Suprapubic skin (tissue), 4 donors: ENCODE measurements around the gene PRKN. TPM values are rescaled to one million over a fixed set of nuclear protein-coding genes. Genes with fewer than 3 reads are reported as not detected.

Experiments
- DNase-seq, 2 donors: peaks; one replicate each; pipeline ENCODE4 v3.0.0-alpha.2; 2019; ENCODE audit warnings: low spot score in 2 of 2
- H3K27ac ChIP-seq: fragments of 200-600 bp; sonication (generic); one replicate; pipeline ENCODE4 v1.5.1; 2019
- H3K27me3 ChIP-seq: fragments of 200-600 bp; sonication (generic); one replicate; pipeline ENCODE4 v1.5.1; 2019
- H3K36me3 ChIP-seq: fragments of 200-600 bp; sonication (generic); one replicate; pipeline ENCODE4 v1.5.1; 2019
- H3K4me1 ChIP-seq: fragments of 200-600 bp; sonication (generic); one replicate; pipeline ENCODE4 v1.5.1; 2019
- H3K4me3 ChIP-seq: fragments of 200-600 bp; sonication (generic); one replicate; pipeline ENCODE4 v1.5.1; 2019; ENCODE audit warnings: mild to moderate bottlenecking
- H3K9me3 ChIP-seq: fragments of 200-600 bp; sonication (generic); one replicate; pipeline ENCODE4 v1.5.1; 2019
- EP300 ChIP-seq: sonication (generic); formaldehyde crosslinking; IDR thresholded peaks from one replicate; pipeline ENCODE4 v1.6.1; 2017; ENCODE audit warnings: antibody characterized with exemption
- POLR2A ChIP-seq, 2 donors: fragments of 450-650 bp; IDR thresholded peaks; one replicate each; pipeline ENCODE4 v1.6.1; 2017; ENCODE audit warnings: antibody characterized with exemption in 2 of 2, mild to moderate bottlenecking in 2 of 2, moderate library complexity in 2 of 2
- POLR2AphosphoS5 ChIP-seq, 3 donors: sonication (generic); formaldehyde crosslinking; IDR thresholded peaks; one replicate each; pipeline ENCODE4 v1.6.1; 2017; ENCODE audit warnings: antibody characterized with exemption in 3 of 3
- WGBS: methylation state at CpG from one replicate; pipeline ENCODE4 v1.1.5; 2018; 5-methylcytosine and 5-hydroxymethylcytosine counted together
- total RNA-seq, 4 donors: library from RNA; depleted of rRNA; stranded (reverse); fragments of >200 nt; gene quantifications; one replicate each; pipeline ENCODE4 v1.1.0, GENCODE V29; 2016
- TF ChIP-seq, protein P1 (sequence below), 2 donors: fragments of 200-600 bp in 1 of 2; fragments of 450-650 bp in 1 of 2; sonication (generic) in 1 of 2; IDR thresholded peaks; one replicate each; pipeline ENCODE4 v1.5.1; 2016 to 2019; ENCODE audit warnings: antibody characterized with exemption in 2 of 2, mild to moderate bottlenecking in 1 of 2, moderate library complexity in 1 of 2

PRKN gene
- total RNA-seq, 4 donors from 2014 or later = 7.2 to 22.8 (median 14.4) TPM

DNA sequence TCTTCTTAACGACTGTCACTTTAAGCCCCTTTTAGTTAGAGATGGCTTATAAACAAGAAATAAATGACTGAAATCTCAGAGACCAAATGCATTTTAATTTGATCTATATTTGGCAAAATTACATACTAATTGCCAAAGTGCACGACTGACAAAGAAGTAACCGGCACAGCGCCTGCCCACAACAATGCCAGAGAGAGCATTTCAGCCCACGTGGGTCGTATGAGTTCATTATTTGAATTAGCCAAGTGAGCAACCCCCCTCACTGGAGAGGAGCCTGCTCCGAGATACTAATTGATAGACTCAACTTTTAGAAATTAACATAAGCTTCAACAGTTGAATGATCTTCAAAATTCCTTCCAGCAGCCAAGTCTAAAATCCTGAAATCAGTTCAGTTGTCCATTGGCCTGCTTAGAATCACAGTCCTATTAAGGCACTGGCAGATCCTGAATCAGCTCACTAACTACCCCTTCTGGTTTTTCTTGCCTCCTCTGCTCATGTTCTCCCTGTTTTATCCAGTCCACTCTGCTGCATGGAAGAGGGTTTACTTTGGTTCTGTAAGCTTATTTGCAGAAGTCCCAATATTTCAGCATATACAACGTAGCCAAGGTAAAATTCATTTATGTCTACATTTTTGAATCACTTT, 934.6 kb downstream of the PRKN start:
- no peak for TF ChIP-seq EP300
- TF ChIP-seq POLR2A (IDR thresholded peaks at IDR 0.05) = no peak
- no peak for TF ChIP-seq POLR2AphosphoS5 (IDR thresholded peaks at IDR 0.05)
- TF ChIP-seq, protein P1, sequence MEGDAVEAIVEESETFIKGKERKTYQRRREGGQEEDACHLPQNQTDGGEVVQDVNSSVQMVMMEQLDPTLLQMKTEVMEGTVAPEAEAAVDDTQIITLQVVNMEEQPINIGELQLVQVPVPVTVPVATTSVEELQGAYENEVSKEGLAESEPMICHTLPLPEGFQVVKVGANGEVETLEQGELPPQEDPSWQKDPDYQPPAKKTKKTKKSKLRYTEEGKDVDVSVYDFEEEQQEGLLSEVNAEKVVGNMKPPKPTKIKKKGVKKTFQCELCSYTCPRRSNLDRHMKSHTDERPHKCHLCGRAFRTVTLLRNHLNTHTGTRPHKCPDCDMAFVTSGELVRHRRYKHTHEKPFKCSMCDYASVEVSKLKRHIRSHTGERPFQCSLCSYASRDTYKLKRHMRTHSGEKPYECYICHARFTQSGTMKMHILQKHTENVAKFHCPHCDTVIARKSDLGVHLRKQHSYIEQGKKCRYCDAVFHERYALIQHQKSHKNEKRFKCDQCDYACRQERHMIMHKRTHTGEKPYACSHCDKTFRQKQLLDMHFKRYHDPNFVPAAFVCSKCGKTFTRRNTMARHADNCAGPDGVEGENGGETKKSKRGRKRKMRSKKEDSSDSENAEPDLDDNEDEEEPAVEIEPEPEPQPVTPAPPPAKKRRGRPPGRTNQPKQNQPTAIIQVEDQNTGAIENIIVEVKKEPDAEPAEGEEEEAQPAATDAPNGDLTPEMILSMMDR (IDR thresholded peaks at IDR 0.05) = no peak
- no peaks in the 10 kb centered on the region for H3K27me3 ChIP-seq
- no peaks in the 10 kb centered on the region for H3K9me3 ChIP-seq
- no peak overlapping the region for H3K27ac ChIP-seq
- no peak overlapping the region for H3K4me3 ChIP-seq
- WGBS = 73% methylated on average over 8 of the region's 8 CpGs
- no peaks in the 10 kb centered on the region for H3K36me3 ChIP-seq
- H3K4me1 ChIP-seq = no peaks in the 10 kb centered on the region
- DNase-seq = no peak

DNA sequence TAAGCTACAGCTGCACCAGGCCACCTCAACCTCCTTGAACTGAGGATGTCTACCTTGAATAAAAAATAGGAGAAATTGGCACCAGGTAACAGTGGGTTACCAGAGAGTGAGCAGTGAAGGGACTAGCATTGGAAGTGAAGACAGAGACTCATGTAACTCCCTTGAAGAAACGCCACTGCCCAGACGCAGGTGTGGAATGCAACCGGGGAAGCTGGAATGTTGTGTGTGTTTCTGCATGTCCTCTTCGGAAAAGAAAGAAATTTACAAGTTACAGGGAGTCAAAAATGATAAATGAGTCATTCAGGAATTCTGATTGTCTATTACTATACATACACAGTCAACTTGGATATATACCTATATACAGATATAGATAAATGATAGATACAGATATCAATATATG, 939.0 kb downstream of the PRKN start:
- Histone ChIP-seq H3K36me3 (no peaks in the 10 kb centered on the region), H3K9me3 (no peaks in the 10 kb centered on the region), H3K27me3 (no peaks in the 10 kb centered on the region), H3K4me1 (no peaks in the 10 kb centered on the region), H3K27ac (no peak overlapping the region), H3K4me3 (no peak overlapping the region)
- TF ChIP-seq POLR2A (IDR thresholded peaks at IDR 0.05) = no peak
- no peak for TF ChIP-seq POLR2AphosphoS5 (IDR thresholded peaks at IDR 0.05)
- TF ChIP-seq, protein P1 (IDR thresholded peaks at IDR 0.05) = no peak
- no peak for TF ChIP-seq EP300
- DNase-seq = no peak
- WGBS = 56% methylated on average over 4 of the region's 4 CpGs

DNA sequence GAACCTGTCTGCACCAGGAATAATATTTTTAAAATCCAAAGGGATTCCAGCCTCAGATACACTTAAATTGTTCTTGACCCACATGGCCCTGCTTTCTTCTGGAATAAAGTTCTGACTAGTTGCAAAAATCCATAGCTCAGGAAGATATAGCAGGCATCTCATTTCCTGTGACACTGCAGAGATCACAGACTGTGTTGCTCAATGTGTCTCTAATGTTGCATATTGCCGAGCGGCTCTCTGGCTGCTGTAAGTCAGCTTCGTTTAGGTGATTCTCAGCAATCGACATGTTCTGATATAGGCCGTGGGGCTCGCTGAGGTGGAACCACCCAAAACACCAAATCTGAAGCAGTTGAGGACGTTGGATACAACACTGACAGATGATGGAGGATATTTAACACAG, 955.4 kb downstream of the PRKN start:
- no peak for TF ChIP-seq EP300
- no peak for TF ChIP-seq POLR2AphosphoS5 (IDR thresholded peaks at IDR 0.05)
- TF ChIP-seq POLR2A (IDR thresholded peaks at IDR 0.05) = no peak
- TF ChIP-seq, protein P1 (IDR thresholded peaks at IDR 0.05) = no peak
- 89% methylated on average over 7 of the region's 7 CpGs for WGBS

DNA sequence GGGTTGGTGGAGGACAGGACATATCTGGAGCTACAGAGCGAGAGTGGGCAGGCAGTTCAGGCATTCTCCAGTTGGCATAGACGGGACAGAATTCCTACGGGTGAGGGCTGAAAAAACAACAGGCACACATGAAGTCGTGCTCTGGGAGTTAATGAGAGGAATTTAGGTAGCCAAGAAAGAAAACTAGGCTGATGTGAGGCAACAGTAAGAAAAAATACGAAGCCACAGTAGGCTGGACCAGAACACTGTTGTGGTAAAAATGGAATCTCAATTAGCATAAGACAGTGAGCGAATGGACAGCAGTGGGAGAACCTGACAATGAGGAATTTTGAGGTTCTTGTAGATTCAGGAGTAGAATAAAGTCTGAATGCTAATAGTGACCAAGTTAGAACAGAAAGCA, 965.6 kb downstream of the PRKN start:
- TF ChIP-seq POLR2AphosphoS5 (IDR thresholded peaks at IDR 0.05) (no peak), EP300 (no peak), POLR2A (IDR thresholded peaks at IDR 0.05) (no peak)
- TF ChIP-seq, protein P1 (IDR thresholded peaks at IDR 0.05) = no peak

More for the DNA sequence above, 955.4 kb downstream of the PRKN start:
- no peak for DNase-seq
- H3K4me1 ChIP-seq = peaks cover 8% of the 10 kb centered on the region
- no peaks in the 10 kb centered on the region for H3K36me3 ChIP-seq
- no peaks in the 10 kb centered on the region for H3K27me3 ChIP-seq
- no peak overlapping the region for H3K4me3 ChIP-seq
- H3K9me3 ChIP-seq = no peaks in the 10 kb centered on the region
- no peak overlapping the region for H3K27ac ChIP-seq

DNA sequence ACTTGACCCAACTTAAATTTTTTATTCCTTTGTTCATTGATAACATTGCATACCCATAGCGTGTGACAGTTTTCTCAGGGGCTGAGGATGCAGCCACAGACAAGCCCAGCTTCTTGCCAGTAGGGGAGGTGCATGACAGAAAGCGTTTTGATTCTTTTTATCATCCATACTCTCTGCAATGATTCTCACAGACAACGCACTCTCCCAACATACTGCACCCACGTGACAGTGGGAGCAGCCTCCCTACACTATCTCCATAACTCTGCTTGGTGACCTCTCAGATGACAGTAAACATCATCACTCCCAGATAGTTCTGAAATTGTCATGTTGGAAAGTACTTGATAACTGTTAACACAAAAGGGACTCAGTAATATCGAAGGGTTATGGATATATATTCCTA, 972.5 kb downstream of the PRKN start:
- Histone ChIP-seq H3K4me3 (no peak overlapping the region), H3K9me3 (no peaks in the 10 kb centered on the region), H3K27ac (no peak overlapping the region), H3K36me3 (no peaks in the 10 kb centered on the region), H3K4me1 (no peaks in the 10 kb centered on the region), H3K27me3 (no peaks in the 10 kb centered on the region)
- DNase-seq = no peak
- TF ChIP-seq POLR2A (IDR thresholded peaks at IDR 0.05) (no peak), EP300 (no peak), POLR2AphosphoS5 (IDR thresholded peaks at IDR 0.05) (no peak)
- TF ChIP-seq, protein P1 (IDR thresholded peaks at IDR 0.05) = no peak
- 71% methylated on average over 5 of the region's 5 CpGs for WGBS

More for the DNA sequence above, 965.6 kb downstream of the PRKN start:
- H3K4me1 ChIP-seq = no peaks in the 10 kb centered on the region
- 86% methylated on average over 6 of the region's 6 CpGs for WGBS
- H3K4me3 ChIP-seq = no peak overlapping the region
- H3K9me3 ChIP-seq = no peaks in the 10 kb centered on the region
- H3K36me3 ChIP-seq = no peaks in the 10 kb centered on the region
- no peaks in the 10 kb centered on the region for H3K27me3 ChIP-seq
- no peak overlapping the region for H3K27ac ChIP-seq
- no peak for DNase-seq
